ENCODE measurements around the gene BORCS6.
"Not testable (repeated sequence)": the region's sequence is repeated elsewhere in the genome, so short reads cannot be mapped to it uniquely, and the experiment has no call there.

The BORCS6 gene

DNA sequence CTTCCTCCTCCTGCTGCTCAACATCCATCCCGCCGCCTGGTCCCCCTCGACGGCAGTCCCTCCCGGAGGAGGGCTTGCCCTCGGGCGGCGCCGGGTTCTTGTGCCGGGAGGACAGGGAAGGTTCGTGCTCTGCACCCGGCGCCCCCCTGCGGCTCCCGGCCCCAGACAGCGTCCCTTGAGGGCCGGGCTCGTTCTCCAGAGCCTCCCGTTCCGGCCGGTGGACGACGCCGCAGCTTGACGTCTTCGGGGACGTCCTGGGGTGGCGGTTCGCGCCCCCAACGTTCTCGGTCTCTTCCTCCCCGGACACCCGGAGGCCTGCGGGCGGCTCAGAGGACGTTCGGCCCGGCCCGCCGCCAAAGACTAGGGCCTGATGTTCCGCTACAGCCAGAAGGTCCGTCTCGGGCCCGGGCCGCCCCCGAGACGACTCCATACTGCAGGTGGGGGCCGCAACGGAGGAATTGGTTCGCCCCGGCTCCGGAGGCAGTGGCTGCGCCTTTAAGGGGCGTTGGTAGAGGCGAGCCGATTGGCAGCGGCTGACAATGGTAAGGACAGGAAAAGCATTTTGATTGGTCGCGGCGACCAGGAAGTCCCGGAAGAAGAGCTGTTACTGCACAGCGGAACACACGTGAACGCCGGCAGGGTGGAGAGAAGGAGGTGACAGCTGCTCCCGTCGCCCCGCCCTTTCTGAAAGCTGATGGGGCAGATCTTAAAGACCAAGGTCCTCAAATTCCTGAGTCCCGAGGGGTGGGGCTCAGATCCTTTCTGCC, at the start of gene BORCS6:
BORCS6 (minus strand) TSS at position 470 of the 767 bp plus-strand sequence; CDS start at position 430, 40 bp downstream.
- DNase-seq (ENCODE audit: low read depth), result peak; percentile 99

DNA sequence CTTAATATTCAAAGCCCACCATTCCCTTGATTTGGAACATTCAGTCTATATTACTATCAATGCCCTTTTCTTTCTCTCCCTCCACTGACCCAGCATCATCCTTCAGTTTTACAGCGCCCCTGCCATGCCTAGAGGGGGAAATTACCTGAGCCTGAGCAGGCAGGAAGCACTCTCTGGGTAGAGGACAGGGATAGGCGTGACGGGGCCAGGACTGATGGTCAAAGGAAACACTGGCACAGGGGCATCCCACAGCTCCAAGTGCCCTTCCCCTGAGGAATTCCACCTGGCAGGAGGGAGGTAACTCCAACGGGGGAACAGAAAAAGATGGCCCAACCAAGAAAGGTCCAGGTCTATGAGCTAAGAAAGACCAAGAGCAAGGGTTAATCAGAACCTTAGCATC, 47.9 kb upstream of the BORCS6 start:
- DNase-seq (ENCODE audit: low read depth), result no peak

DNA sequence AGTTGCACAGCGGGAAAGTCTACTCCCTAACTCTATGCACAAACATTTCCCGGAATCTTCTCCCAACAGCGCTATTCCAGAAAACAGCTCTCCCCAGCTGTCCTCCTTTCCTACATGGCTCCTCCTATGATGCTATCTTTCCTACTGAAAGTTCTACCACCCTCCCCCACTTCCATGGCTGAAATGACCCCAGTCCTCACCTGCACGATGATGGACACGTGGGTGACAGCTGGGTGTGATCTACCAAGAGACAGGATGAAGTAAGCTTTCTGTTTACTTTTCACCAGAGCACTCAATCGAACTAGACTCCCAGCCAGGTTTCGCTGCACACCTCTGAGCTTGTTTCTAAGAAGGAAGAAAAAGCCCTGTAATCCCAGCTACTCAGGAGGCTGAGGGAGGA, 47.2 kb upstream of the BORCS6 start:
- DNase-seq (ENCODE audit: low read depth), result no peak

DNA sequence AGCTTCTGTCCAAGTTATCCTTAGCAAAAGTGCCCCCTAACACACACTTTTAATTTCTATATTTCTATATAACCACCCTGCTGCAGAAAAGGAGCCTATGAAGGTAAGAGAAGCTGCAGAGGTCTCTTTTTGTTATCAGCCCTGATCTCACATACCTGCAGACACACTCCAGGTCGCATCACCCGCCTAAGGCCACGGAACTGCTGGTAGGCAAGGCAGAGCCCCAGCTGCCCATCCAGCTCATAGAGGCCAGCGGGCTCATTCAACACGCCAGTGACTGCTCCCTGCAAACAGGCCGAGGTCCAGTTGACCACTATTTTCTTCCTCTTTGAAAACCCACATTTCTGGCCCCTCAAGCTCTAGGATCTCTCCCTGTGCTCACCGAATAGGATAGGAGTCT, 45.7 kb upstream of the BORCS6 start:
- DNase-seq (ENCODE audit: low read depth), result no peak

DNA sequence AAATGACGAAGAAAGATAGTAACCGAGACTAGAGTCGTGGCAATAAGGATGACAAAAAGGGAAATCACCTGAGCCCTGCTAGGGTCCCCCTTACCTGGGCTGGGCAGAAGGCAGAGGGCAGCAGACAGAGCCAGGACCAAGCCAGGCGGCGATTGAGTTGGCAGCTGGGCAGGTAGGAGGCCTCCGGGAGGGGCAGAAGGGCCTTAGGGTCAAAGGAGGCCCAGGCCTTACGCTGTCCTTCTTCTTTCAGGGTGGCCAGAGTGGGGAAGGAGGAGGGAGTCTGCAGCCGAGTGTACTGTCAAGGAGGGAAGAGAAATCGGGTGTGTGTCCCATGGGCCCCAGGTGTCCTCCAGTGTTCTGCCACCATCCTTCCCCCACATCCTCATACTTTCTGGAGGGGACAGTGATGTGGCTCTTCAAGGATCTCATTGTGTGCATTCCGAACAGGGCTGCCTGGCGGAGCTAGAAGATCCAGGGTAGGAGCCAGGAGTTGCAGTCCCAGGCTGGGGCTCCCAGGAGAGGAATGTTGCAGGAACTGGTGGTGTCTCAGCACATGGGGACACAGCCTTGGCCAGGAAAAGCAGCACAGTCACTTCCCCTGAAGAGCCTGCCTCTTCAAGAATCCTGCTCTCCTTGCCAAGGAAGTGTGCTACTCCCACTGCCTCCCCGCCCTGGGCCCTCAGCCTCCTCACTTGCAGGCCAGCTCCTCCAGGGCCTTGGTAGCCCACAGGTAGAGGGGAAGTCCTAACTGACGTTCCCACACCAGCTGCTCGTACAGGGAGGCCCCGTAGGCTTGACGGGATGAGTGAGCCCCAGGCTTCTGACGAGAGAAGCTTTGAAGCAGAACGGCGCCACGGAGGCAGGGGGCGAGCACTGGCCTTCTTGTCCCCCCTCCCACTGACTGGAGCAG, 44.6 kb upstream of the BORCS6 start:
- no peak for DNase-seq (ENCODE audit: low read depth)

DNA sequence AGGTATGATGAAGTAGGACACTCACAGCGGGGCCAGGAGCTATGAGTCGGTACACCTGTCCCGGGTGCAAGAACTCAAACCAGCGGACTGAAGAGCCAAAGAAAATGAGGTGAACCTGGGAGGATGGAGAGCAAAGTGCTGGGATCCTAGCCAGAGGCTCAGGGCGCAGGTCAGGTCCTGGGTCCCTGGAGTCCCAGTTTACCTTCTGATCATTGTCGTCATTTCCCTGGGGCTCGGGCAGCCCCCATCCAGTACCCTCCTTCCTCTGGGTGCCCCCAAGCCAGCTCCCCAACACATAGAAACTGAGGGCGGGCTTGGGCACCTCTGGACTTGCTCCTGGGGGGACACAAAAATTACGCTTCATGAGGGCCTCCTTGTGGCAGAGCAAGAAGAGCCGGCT, 41.7 kb upstream of the BORCS6 start:
- no peak for DNase-seq (ENCODE audit: low read depth)

DNA sequence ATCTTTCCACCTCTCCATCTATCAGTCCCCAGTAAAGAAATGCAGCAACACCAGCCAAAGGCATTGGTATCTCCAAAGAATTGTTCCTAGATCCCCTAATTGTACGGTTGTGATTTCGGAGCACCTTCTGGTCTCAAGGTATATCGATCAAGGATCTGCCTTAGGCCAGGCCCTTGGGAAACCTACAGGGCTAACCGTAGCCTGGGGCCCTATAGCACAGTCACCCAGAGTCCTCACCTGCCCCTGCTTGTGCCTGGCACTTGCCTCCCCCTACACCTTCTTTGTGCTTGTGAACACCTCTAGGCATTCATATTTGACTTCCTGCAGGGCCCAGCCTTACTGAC, 37.2 kb upstream of the BORCS6 start:
- DNase-seq (ENCODE audit: low read depth), result no peak

DNA sequence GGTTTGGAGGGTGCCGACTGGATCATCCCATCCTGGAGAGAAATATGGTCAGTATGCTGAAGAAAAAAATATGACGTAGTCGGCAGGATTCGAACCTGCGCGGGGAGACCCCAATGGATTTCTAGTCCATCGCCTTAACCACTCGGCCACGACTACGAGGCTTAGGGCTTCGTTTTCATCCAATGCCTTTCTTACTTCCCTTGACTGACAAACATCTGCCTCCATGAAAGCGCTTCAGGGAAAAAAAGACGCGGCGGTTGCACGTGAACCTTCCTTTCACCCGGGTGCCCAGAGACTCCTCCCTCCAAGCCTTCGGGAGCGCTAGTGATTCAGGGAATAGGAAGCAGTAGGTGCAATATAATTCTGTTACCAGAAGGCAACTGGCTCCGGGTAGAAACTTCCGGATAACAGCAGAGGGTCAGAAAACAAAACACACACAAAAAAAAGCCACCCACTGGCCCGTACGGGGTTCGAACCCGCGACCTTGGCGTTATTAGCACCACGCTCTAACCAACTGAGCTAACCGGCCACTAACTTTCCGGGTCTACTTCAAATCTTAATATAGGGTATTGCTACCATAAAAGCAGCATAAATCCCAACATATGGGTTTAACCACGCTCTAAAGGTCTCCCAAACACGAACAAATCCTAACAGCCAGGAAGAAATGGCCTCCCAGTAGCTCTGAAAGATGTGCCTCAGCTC, 36.7 kb upstream of the BORCS6 start:
- DNase-seq (ENCODE audit: low read depth), result peak; percentile 87

DNA sequence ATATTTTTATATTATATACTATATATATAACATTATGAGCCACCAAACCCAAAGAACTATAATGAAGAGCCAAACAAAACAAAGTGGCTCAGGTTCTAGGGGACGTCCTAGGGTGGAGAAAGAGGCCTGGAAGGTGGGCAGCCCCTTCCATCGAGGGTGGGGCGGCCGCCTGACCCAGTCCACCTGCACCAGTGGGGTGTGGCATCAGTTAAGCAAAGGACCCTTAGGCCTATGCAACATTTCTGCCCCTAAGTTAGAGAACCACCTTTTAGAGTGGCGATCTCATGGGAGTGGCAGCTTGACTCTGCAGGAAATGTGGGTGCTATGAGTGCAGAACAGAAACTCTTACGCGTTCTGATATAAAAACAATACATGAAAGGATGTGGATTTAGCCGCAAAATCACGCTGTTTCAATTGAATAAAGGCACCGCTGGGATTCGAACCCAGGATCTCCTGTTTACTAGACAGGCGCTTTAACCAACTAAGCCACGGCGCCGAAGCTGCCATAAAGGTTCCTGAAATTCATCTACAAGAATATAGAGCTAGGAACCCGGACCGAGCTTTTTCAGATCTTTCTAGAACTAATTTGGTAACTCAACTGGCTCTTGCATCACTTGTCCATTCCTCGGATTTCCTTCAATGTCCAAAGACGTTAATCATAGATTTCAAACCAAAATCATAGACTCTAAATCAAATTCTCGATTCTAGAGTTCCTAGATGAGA, 36.0 kb upstream of the BORCS6 start:
- DNase-seq (ENCODE audit: low read depth), result peak; percentile 48

DNA sequence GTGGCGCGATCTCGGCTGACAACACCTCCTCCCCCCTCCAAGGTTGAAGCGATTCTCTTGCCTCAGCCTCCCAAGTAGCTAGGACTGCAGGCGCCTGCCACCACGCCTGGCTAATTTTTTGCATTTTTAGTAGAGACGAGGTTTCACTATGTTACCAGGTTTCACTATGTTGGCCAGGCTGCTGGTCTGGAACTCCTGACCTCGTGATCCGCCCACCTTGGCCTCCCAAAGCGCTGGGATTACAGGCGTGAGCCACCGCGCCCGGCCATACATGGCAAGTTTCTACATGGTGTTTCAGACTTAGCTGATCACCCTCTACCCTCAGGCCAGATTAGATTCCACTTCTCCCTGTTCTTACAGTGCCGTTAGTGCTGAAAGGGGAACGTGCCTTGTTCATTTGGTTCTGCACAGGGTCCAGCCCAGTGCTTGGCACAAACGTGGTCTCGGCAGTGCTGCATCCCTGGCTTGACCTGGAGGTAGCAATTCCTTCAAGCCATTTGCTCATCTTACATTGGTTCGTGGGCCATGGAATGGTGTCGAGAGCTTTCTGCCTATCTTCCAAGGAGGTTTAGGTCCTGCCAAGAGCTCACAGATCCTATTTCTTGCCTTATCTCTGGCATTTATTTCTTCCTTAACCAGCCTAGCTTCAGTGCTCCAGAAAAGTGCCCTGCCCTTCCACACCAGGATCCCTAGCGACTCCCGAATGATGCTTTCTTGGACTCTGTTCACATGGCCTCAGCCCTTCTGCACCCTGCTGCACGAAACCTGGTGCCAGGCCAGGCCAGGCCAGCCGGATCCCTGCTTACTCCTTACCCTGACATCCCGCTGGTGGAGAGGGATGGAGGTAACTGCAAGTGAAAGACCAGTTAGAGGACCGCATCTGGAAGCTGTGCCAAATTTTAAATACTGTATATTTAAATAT, 35.2 kb upstream of the BORCS6 start:
- DNase-seq (ENCODE audit: low read depth), result no peak

DNA sequence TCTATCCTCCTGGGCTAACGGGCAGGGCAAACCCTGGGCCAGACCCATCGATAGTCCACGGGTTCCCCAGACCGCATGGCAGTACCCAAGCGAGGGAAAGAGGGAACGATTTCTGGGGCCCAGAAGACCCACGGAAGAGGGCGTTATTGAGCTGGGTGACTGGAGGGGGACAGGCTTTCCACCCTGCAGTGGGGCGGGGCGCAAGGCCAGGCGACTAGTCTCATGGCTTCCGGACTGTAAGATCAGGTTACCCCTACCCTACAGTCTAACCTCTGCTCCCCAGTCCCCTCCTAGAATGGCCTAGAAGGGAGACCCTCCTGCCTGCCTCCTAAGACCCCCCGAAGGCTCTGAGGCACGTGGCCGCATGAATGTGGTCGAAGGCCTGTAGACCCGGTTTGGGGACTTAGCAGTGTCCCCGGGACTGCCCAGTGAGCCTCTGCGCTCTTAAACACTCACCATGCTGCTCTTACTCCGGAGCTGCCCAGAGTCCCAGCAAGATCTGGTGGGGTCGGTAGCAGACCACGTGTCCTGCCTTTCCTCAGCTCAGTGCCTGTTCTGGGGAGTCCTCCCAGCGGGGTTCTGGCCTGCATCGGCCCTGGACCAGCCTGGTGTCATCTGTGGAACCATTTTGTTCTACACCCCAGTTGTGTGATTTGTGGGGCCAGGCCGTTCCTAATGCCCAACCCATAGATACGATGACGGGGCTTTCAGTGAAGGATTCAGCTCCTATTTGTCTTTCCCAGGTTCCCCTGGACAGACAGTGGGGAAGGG, 33.6 kb upstream of the BORCS6 start:
- peak; percentile 26 for DNase-seq (ENCODE audit: low read depth)

DNA sequence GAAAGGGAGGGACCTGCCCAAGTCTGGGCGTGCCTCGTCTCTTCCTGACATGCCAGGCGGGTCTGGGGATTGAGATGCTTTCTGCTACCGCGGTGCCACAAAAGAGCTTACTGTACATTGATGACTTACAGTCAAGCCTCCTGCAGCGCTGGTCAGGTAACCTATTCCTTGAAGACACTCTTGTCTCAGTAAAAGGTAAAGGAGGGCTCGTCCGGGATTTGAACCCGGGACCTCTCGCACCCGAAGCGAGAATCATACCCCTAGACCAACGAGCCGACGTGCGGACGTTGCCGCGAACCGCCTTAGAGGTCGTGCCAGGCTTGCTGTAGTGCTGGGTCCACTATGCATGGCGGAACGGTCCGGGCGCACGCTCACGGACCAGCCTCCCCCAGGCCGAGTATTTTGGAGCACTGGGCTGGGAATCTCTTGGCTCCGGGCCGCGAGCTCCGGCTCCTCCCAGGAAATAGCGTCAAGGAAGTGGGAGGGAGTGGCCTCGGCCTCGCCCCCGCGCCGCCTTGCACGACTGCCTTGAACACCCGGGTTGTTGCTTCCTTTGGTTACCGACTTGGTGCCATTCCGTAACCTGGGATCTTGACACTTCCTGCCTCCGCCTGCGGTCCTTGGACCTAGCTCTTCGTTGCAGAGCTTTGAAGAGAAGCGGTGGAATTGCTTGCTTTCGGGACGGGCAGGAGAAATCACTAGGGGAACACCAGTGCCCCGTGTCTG, 32.8 kb upstream of the BORCS6 start:
- peak; percentile 87 for DNase-seq (ENCODE audit: low read depth)

DNA sequence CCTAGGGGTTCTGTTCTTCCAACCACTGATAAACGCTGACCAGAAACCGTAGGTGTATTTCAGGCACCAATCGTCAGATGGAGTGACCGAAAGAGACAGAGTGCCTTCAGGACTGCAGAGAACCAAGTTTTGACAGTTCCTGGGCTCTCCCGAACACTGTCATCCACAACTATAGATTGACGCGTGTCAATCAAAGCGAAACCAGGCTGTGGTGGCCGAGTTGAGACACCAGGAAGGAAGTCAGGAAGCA, 32.3 kb upstream of the BORCS6 start:
- no peak for DNase-seq (ENCODE audit: low read depth)

DNA sequence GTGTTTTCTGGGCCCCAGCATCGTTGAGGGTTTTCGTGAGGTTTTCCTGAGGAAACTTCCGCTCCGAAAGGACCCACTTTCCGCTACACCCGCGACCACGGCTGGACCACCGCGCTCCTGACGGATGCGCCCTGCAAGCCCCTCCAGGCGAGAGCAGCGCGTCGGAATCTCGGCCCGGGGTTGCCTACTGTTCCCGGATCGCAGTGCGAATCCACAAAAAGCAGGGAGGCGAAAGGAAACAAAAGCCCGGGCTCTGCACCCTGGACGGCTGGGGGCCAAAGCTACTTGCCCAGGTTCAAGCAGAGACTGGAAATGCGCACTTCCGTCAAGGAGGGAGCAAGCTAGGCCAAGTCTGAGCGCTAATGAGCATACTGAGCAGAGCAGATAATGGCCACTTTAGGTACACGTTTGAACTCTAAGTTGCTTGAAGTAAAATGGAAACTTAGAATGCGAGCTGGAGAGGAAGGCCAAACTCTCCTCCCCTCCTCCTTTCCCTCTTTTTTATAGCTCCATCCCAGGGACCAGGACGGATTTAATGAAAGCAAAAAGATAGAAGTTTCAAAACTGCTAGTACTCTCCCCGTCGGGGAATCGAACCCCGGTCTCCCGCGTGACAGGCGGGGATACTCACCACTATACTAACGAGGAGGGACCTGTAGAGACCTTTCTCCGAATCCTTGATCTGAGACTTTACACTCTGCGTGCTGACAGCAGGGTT, 31.8 kb upstream of the BORCS6 start:
- DNase-seq (ENCODE audit: low read depth), result peak; percentile 74

DNA sequence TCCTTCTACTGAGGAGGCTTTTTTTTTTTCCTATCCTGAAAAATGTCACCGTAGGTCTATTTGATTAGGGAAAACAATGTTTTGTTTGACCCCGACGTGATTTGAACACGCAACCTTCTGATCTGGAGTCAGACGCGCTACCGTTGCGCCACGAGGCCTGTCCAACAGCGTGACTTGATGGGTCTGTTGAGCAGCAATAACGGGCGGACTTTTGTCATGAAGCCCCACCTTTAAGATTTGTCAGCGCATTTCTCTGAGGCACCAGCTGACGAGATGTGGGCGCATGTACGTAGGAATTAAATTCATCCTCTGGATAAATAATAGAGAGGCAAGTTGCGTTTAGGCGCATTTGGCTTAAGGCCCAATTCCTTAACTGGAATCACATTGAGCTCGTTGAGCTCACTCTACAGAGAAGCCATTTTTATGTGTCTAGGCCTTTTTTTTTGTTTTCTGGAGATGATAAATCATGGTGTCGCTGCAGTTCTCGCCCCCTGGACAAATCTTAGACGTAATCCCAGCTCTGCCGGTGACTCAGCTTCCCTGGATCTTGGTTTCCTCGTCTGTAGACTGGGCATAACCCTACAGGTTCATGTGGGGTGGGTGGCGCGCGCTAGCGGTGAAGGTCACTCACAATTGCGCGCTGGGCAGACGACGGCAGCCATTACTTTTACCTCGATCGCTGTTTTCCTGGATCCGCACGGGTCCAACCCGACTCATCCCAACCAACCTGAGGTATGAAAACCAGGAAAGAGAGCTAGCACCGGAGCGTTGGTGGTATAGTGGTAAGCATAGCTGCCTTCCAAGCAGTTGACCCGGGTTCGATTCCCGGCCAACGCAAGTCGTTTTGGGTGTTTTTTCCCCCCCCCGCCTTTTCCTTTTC, 31.0 kb upstream of the BORCS6 start:
- peak; percentile 74 for DNase-seq (ENCODE audit: low read depth)

DNA sequence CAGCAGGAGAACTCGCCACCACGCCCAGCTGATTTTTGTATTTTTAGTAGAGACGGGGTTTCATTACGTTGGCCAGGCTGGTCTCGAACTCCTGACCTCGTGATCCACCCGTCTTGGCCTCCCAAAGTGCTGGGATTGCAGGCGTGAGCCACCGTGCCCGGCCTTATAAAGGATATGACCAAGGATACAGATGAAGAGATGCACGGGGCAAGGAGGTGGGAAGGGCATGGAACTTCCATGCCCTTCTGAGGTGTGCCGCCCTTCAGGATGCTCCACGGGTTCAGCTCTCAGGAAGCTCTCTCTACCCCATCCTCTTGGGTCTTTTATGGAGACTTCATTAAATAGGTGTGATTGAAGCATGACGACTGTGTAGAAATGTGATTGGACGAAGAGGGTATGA, 24.0 kb upstream of the BORCS6 start:
- not testable (repeated sequence) for DNase-seq (ENCODE audit: low read depth)

DNA sequence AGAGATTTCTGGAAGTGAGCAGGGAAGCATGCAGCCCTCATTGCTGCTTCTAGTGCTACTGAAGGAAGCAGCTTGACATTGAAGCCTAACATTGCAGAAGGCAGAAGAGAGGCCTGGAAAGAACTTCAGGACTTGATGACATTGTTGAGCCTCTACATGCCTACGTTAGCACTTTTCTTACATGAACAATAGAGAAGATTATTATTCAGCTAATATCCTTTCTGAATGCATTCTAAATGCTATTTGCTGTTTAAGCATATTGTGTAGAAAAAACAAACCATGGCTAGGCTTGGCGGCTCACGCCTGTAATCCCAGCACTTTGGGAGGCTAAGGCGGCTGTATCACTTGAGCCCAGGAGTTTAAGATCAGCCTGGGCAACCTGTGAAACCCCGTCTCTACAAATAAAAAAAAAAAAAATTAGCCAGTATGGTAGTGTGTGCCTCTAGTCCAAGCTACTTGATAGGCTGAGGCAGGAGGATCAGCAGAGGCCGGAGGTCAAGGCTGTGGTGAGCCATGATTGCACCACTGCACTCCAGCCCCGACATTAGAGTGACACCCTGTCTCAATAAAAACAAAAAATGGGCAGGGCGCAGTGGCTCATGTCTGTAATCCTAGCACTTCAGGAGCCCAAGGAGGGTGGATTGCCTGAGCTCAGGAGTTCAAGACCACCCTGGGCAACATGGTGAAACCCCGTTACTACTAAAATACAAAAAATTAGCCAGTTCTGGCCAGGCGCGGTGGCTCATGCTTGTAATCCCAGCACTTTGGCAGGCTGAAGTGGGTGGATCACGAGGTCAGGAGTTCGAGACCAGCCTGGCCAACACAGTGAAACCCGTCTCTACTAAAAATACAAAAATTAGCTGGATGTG, 22.6 kb upstream of the BORCS6 start:
- no peak for DNase-seq (ENCODE audit: low read depth)

Data from stromal cell of bone marrow (primary cell).